ENCODE results near the gene PLA2G6. TPM values are rescaled to one million over a fixed set of nuclear protein-coding genes. Genes with fewer than 3 reads are reported as not detected.

The PLA2G6 gene
- total and polyA plus RNA-seq, 2 of the 13 experiments (the other 11 are each of a cell fraction or from before 2014, with no cell fraction given): 4.8 to 11.5 TPM

- TF ChIP-seq RFXANK (CRISPR knock-in tag; IDR thresholded peaks at IDR 0.05) (no peak), GATAD2A (CRISPR knock-in tag; IDR thresholded peaks at IDR 0.05) (peak; percentile 56; the same call in 1 of the 2 replicates), HMGXB4 (CRISPR knock-in tag; IDR thresholded peaks at IDR 0.05; ENCODE audit: borderline replicate concordance in 1 of 2, low read depth in 1 of 2) (peak; percentile 27 to 54; a peak in 1 of 4 replicates), PHF5A (CRISPR knock-in tag; IDR thresholded peaks at IDR 0.05; ENCODE audit: low read depth, unreplicated experiment) (no peak), ZNF44 (CRISPR knock-in tag; IDR thresholded peaks at IDR 0.05) (no peak), ZNF550 (CRISPR knock-in tag; IDR thresholded peaks at IDR 0.05; ENCODE audit: borderline replicate concordance) (no peak), ZNF784 (CRISPR knock-in tag; IDR thresholded peaks at IDR 0.05; ENCODE audit: borderline replicate concordance) (no peak), NCOA5 (CRISPR knock-in tag; IDR thresholded peaks at IDR 0.05) (no peak), STAT6 (CRISPR knock-in tag; IDR thresholded peaks at IDR 0.05; ENCODE audit: borderline replicate concordance) (no peak), MTF2 (CRISPR knock-in tag; IDR thresholded peaks at IDR 0.05; ENCODE audit: borderline replicate concordance) (no peak), ZNF724P (CRISPR knock-in tag; IDR thresholded peaks at IDR 0.05; ENCODE audit: borderline replicate concordance) (no peak), IRF2 (CRISPR knock-in tag; IDR thresholded peaks at IDR 0.05) (peak; percentile 35; the same call in 1 of the 2 replicates), ZNF768 (CRISPR knock-in tag; IDR thresholded peaks at IDR 0.05) (peak; percentile 64; the same call in 1 of the 2 replicates), KAT8 (CRISPR knock-in tag; IDR thresholded peaks at IDR 0.05) (0 out of 2 replicates have a peak, but pooled peaks have one; percentile 21), CREM (IDR thresholded peaks at IDR 0.05) (no peak), CREM (CRISPR knock-in tag; IDR thresholded peaks at IDR 0.05) (no peak), MTF1 (CRISPR knock-in tag; IDR thresholded peaks at IDR 0.05) (no peak), MBNL3 (CRISPR knock-in tag; conservative IDR thresholded peaks at IDR 0.05) (no peak), ZFP36L2 (CRISPR knock-in tag; IDR thresholded peaks at IDR 0.05) (no peak), ZNF567 (CRISPR knock-in tag; IDR thresholded peaks at IDR 0.05; ENCODE audit: borderline replicate concordance) (no peak), DNMT3B (CRISPR knock-in tag; conservative IDR thresholded peaks at IDR 0.05) (no peak), NR1H2 (CRISPR knock-in tag; IDR thresholded peaks at IDR 0.05; ENCODE audit: borderline replicate concordance, low read depth) (no peak), IKZF5 (CRISPR knock-in tag; IDR thresholded peaks at IDR 0.05) (peak; percentile 30; the same call in 1 of the 2 replicates)
Observed at GRCh38 chr22:38114484-38115398, 66.9 kb downstream of the PLA2G6 start (continued).
